ENCODE results near the gene PAPPA.

DNA sequence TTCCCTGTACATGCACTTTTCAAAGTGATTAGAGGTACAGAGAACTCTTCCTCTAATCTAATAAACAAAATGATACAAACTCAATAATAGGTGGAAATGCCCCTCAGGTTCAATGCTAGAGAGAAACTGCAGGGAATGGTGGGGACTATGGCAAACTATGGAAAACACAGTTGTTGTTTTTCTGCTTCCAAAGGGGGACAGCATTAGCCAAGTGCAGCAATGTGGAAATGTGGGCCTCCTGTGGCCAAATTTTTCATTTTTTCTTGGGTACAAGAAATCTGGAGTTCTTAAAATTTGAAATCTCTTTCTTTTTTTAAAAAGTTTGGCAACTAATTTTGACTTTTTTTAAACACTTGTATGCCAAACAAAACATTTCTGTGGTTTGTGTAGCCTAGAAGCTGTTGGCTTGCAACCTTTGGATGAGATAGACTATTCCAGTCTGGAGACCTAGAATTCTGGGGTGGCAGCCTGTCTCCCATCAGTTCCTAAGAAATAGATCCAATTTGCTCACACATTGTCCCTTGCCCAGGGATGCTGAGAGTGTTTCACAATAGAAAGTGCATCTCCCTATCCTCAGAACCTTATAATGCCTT lies 218.6 kb downstream of the PAPPA start:
- TF ChIP-seq POLR2A (IDR thresholded peaks at IDR 0.05; ENCODE audit: low read length): no peak
- TF ChIP-seq GATA1 (IDR thresholded peaks at IDR 0.05; ENCODE audit: low read depth, low read length): no peak
